D721Med (cell line): ENCODE results near the gene IPO9.
A peak's percentile ranks its signal among the peaks of the same experiment; 100 is the strongest.

Experiments
- DNase-seq: peaks from one replicate; pipeline ENCODE4 v3.0.0; 2011; ENCODE audit warnings: low spot score; ENCODE audit not compliant: insufficient read length
- FAIRE-seq: peaks from 2 replicates; lab custom pipeline; 2011; peaks lifted over from hg19 to GRCh38; lab: Jason Lieb, UNC
- CTCF ChIP-seq: IDR thresholded peaks from 2 replicates; pipeline ENCODE4 v1.5.1; 2012; ENCODE audit warnings: mild to moderate bottlenecking, control low read depth; ENCODE audit not compliant: insufficient read depth; ENCODE audit errors: missing control alignments

The IPO9 gene

GRCh38 chr1:201887116-201887866 lies 58.3 kb downstream of the IPO9 start:
- FAIRE-seq (peak; percentile 35), DNase-seq (no peak)
- TF ChIP-seq CTCF: no peak

- no peak for FAIRE-seq
- no peak for TF ChIP-seq CTCF
- DNase-seq: peak; percentile 64
These were observed 59.5 kb downstream of the IPO9 start, which contains the start of gene SHISA4 for GRCh38 chr1:201888282-201889089. SHISA4 (plus strand) TSS chr1:201888898; CDS start chr1:201888995, 97 bp downstream.

GRCh38 chr1:201889090-201889968 lies 60.4 kb downstream of the IPO9 start:
- no peak for DNase-seq
- no peak for FAIRE-seq

GRCh38 chr1:201890223-201890622 lies 61.3 kb downstream of the IPO9 start:
- no peak for TF ChIP-seq CTCF
- no peak for DNase-seq
- no peak for FAIRE-seq

More at GRCh38 chr1:201889090-201889968, 60.4 kb downstream of the IPO9 start:
- TF ChIP-seq CTCF: no peak

- FAIRE-seq (no peak), DNase-seq (no peak)
- no peak for TF ChIP-seq CTCF
These were observed 62.0 kb downstream of the IPO9 start for GRCh38 chr1:201890806-201891450.

GRCh38 chr1:201891451-201892045 lies 62.6 kb downstream of the IPO9 start:
- DNase-seq: no peak
- FAIRE-seq: no peak
- TF ChIP-seq CTCF: no peak
